Stimulated activated CD4-positive, alpha-beta T cell treated with anti-CD3 and anti-CD28 coated beads, Interleukin-12 subunit alpha, Interleukin-12 subunit beta, amount 100 ng/mL, for 48 hours (primary cell): ENCODE data around the gene SLC7A14.

Experiments
- DNase-seq, 3 donors: peaks; one replicate each; pipeline ENCODE4 v3.0.0-alpha.2; 2020; ENCODE audit warnings: low read depth in 2 of 3, low spot score in 1 of 3

SLC7A14 gene

GRCh38 chr3:170473358-170473757 is 112.5 kb downstream of the SLC7A14 start:
- no peak for DNase-seq

- DNase-seq: no peak
Measured at GRCh38 chr3:170471149-170471548, 114.7 kb downstream of the SLC7A14 start.

GRCh38 chr3:170470063-170471016 is 115.5 kb downstream of the SLC7A14 start:
- DNase-seq: no peak

GRCh38 chr3:170469151-170470062 is 116.5 kb downstream of the SLC7A14 start:
- DNase-seq: no peak

GRCh38 chr3:170467571-170468147 is 118.2 kb downstream of the SLC7A14 start:
- DNase-seq: no peak

- DNase-seq: no peak
Measured at GRCh38 chr3:170467007-170467406, 118.9 kb downstream of the SLC7A14 start.

GRCh38 chr3:170465955-170466354 is 119.9 kb downstream of the SLC7A14 start:
- DNase-seq: no peak

- DNase-seq: no peak
Measured at GRCh38 chr3:170463011-170463410, 122.9 kb downstream of the SLC7A14 start.

GRCh38 chr3:170458285-170458684 is 127.6 kb downstream of the SLC7A14 start:
- no peak for DNase-seq

GRCh38 chr3:170454509-170454908 is 131.4 kb downstream of the SLC7A14 start:
- no peak for DNase-seq

GRCh38 chr3:170450039-170450438 is 135.8 kb downstream of the SLC7A14 start:
- no peak for DNase-seq

GRCh38 chr3:170448584-170448983 is 137.3 kb downstream of the SLC7A14 start:
- DNase-seq: no peak

GRCh38 chr3:170443457-170443856 is 142.4 kb downstream of the SLC7A14 start:
- no peak for DNase-seq

GRCh38 chr3:170442947-170443346 is 142.9 kb downstream of the SLC7A14 start:
- no peak for DNase-seq

GRCh38 chr3:170441412-170441811 is 144.5 kb downstream of the SLC7A14 start:
- DNase-seq: no peak

GRCh38 chr3:170440344-170440743 is 145.5 kb downstream of the SLC7A14 start:
- no peak for DNase-seq

GRCh38 chr3:170438836-170439235 is 147.0 kb downstream of the SLC7A14 start:
- no peak for DNase-seq

GRCh38 chr3:170437696-170438407 is 148.0 kb downstream of the SLC7A14 start:
- no peak for DNase-seq

GRCh38 chr3:170437176-170437575 is 148.7 kb downstream of the SLC7A14 start:
- no peak for DNase-seq

GRCh38 chr3:170436697-170437096 is 149.2 kb downstream of the SLC7A14 start:
- DNase-seq: no peak

GRCh38 chr3:170432416-170432815 is 153.5 kb downstream of the SLC7A14 start:
- no peak for DNase-seq
